AG04450 (cell line): ENCODE measurements around the gene TAF3. TPM values are rescaled to one million over a fixed set of nuclear protein-coding genes. Genes with fewer than 3 reads are reported as not detected.

Experiments
- CTCF ChIA-PET: fragments of 300-600, 350-600 bp; formaldehyde crosslinking; extraction: SDS; loops from one replicate; lab custom pipeline; 2022; ENCODE audit warnings: antibody characterized with exemption, inconsistent platforms; lab: Charles Lee
- POLR2A ChIA-PET: fragments of 350-600 bp; formaldehyde crosslinking; extraction: SDS; loops from one replicate; lab custom pipeline; 2021; ENCODE audit warnings: antibody characterized with exemption, inconsistent platforms; lab: Yijun Ruan, JAX
- DNase-seq: peaks from one replicate; pipeline ENCODE4 v3.0.0-alpha.2; 2011; ENCODE audit warnings: low read depth, low spot score
- H3K27ac ChIP-seq: one replicate; pipeline ENCODE4 v1.5.1; 2012; ENCODE audit warnings: low read depth, low read length, control low read depth
- H3K27me3 ChIP-seq: one replicate; pipeline ENCODE4 v1.6.0; 2012; ENCODE audit warnings: low read length; ENCODE audit not compliant: control insufficient read depth, insufficient read depth
- H3K4me3 ChIP-seq: 2 replicates; pipeline ENCODE4 v1.5.1; 2011; ENCODE audit warnings: mild to moderate bottlenecking, low read depth, low read length, control low read depth
- H3K9me3 ChIP-seq: 2 replicates; pipeline ENCODE4 v1.5.1; 2012; ENCODE audit warnings: low read length; ENCODE audit not compliant: control insufficient read depth, insufficient read depth
- polyA plus RNA-seq: library from polyadenylated mRNA; depleted of rRNA; stranded (reverse); fragments of >200 nt; gene quantifications from 2 replicates; pipeline ENCODE4 v1.2.3, GENCODE V29; 2011
- TF ChIP-seq, protein P1 (sequence below): IDR thresholded peaks from 2 replicates; pipeline ENCODE4 v1.5.1; 2011; ENCODE audit warnings: low read depth, low read length, control low read depth, inconsistent platforms

TAF3 gene
- polyA plus RNA-seq, 1 experiment = 3.1 TPM

DNA sequence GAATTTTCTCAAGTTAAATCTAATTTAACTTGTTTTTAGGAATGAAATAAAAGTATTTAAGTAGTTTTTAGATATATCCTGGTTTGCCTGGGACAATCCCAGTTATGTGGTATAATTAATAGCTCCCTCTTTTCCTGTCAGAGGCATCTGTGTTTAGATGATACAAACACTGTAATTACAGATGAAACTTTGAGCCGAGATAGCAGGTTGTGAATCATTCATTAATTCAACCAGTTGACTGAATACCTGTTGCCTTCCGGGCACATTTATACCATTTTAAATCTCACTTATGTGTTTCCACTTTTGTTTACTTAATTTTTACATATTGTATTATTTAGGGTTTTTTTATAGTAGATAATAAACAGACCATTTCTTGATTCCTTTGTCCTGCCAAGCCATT is 154.1 kb downstream of the TAF3 start:
- CTCF ChIA-PET = interaction anchor here (0.6 kb wide), 1 partner anchor 15 kb away, joined by 3 read pairs; no protein-coding TSS in a partner anchor
- DNase-seq = no peak
- H3K9me3 ChIP-seq = no peaks in the 10 kb centered on the region
- TF ChIP-seq, protein P1, sequence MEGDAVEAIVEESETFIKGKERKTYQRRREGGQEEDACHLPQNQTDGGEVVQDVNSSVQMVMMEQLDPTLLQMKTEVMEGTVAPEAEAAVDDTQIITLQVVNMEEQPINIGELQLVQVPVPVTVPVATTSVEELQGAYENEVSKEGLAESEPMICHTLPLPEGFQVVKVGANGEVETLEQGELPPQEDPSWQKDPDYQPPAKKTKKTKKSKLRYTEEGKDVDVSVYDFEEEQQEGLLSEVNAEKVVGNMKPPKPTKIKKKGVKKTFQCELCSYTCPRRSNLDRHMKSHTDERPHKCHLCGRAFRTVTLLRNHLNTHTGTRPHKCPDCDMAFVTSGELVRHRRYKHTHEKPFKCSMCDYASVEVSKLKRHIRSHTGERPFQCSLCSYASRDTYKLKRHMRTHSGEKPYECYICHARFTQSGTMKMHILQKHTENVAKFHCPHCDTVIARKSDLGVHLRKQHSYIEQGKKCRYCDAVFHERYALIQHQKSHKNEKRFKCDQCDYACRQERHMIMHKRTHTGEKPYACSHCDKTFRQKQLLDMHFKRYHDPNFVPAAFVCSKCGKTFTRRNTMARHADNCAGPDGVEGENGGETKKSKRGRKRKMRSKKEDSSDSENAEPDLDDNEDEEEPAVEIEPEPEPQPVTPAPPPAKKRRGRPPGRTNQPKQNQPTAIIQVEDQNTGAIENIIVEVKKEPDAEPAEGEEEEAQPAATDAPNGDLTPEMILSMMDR = no peak
- H3K27ac ChIP-seq = no peak overlapping the region
- H3K27me3 ChIP-seq = no peaks in the 10 kb centered on the region
- POLR2A ChIA-PET = no interaction called here
- no peak overlapping the region for H3K4me3 ChIP-seq

DNA sequence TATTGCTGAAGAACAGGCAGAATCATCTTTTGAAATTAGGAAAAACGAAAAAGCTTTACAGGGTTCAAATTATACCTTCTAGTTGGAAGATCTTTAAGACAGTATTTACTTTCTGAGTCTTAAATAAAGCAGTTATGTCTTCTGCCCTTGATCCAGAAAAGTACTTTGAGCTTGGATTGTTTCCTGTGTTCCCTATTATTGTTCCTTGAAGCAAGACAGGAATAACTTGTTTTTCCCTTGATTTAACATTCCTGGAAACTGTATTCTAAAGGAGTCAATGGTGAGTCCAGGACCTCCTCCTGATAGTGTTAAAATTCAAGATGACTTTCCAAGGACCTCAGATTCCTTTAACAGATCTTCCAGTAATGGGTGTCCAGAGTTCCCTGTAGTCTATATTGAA is 161.9 kb downstream of the TAF3 start:
- TF ChIP-seq, protein P1 = no peak
- ChIA-PET POLR2A (no interaction called here), CTCF (no interaction called here)
- Histone ChIP-seq H3K4me3 (no peak overlapping the region), H3K27ac (no peak overlapping the region), H3K27me3 (no peaks in the 10 kb centered on the region), H3K9me3 (no peaks in the 10 kb centered on the region)
- DNase-seq = no peak

DNA sequence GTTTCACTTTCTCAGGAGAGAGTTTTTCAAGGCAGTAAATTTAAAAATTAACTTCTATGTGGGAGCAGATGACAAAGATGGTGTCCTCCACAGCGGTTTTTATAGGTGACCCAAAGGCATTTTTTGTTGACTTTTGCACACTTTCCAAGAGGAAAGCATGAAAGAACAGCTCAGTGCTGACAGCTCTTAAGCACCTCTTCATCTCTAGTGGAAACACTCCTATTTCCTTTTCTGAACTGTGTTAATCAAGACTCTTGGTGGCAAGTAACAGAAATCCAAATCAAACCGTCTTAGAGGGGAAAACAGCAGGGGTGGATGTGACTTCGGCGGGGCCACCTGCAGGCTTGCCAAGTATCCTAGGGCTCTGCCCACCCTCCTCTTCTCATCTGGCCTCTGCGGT is 164.4 kb downstream of the TAF3 start:
- Histone ChIP-seq H3K27me3 (no peaks in the 10 kb centered on the region), H3K27ac (no peak overlapping the region), H3K4me3 (no peak overlapping the region), H3K9me3 (no peaks in the 10 kb centered on the region)
- POLR2A ChIA-PET = no interaction called here
- CTCF ChIA-PET = no interaction called here
- no peak for DNase-seq
- TF ChIP-seq, protein P1 = no peak

DNA sequence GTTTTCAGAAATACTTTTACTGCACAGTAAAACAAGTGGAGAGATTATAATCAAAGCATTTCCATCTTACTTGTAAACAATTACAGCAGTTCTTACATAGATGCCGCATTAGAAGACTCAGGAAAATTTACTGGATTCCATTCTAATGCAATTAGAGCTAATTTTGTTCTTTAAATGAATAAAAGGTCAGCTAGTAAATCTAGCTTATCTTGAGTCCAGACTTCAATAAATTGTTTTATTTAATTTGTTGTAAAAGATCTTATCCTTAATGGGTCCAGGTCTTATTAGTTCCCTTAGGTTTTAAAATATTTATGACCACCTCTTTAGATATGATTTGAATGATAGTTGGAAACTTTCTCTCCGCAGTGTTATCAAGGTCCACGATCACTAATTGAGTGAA is 166.0 kb downstream of the TAF3 start:
- H3K9me3 ChIP-seq = no peaks in the 10 kb centered on the region
- POLR2A ChIA-PET = no interaction called here
- CTCF ChIA-PET = no interaction called here
- TF ChIP-seq, protein P1 = no peak
- DNase-seq = no peak
- H3K27me3 ChIP-seq = no peaks in the 10 kb centered on the region
- H3K4me3 ChIP-seq = no peak overlapping the region
- H3K27ac ChIP-seq = no peak overlapping the region

DNA sequence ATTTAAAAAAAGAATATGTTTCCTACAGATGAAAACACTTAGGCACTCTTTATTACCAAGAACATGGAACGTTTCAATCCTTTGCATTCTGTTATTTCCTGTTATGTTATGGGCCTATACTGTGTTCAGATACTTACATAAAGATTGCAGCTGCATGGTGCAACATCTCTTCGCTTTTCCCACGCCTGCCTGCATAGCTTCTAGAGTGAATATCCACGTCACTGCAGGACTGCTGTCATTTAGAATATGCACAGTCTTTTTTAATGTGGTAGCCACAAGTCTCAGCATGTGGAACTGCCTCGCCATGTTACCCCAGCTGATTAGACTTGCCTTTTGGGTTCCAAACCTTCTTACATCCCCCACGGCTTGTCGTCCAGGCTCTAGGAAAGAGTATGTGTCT is 166.6 kb downstream of the TAF3 start:
- H3K27ac ChIP-seq = no peak overlapping the region
- H3K9me3 ChIP-seq = no peaks in the 10 kb centered on the region
- TF ChIP-seq, protein P1 = no peak
- H3K27me3 ChIP-seq = no peaks in the 10 kb centered on the region
- no peak overlapping the region for H3K4me3 ChIP-seq
- no peak for DNase-seq
- CTCF ChIA-PET = no interaction called here
- POLR2A ChIA-PET = no interaction called here
